CD8-positive, alpha-beta memory T cell (primary cell): ENCODE data around the gene SLC4A11. TPM values are rescaled to one million over a fixed set of nuclear protein-coding genes. Genes with fewer than 3 reads are reported as not detected.

Experiments
- CTCF ChIA-PET: fragments of 350-600 bp; sonication (Branson Sonifier 250); formaldehyde crosslinking; loops from one replicate; lab custom pipeline; 2021; ENCODE audit warnings: antibody characterized with exemption; lab: Charles Lee
- POLR2A ChIA-PET: fragments of 350-600 bp; sonication (Branson Sonifier 250); formaldehyde crosslinking; loops from one replicate; lab custom pipeline; 2021; ENCODE audit warnings: antibody characterized with exemption; lab: Charles Lee
- DNase-seq, 5 donors: peaks; one replicate each; pipeline versions ENCODE4 v3.0.0 to v3.0.0-alpha.2; 2020 to 2022; ENCODE audit warnings: mixed read lengths in 1 of 5
- H3K27ac ChIP-seq: one replicate; pipeline ENCODE4 v1.7.0; 2013; ENCODE audit warnings: low read depth, mild to moderate bottlenecking, low read length, moderate library complexity
- H3K27me3 ChIP-seq: 2 replicates; pipeline ENCODE4 v1.7.0; 2013; ENCODE audit warnings: low read length, mild to moderate bottlenecking; ENCODE audit not compliant: insufficient read depth, poor library complexity, severe bottlenecking
- H3K36me3 ChIP-seq: 2 replicates; pipeline ENCODE4 v1.7.0; 2013; ENCODE audit warnings: mild to moderate bottlenecking, low read length, moderate library complexity; ENCODE audit not compliant: insufficient read depth
- H3K4me1 ChIP-seq: 2 replicates; pipeline ENCODE4 v1.7.0; 2013; ENCODE audit warnings: mild to moderate bottlenecking, low read length, moderate library complexity; ENCODE audit not compliant: insufficient read depth
- H3K4me3 ChIP-seq: 2 replicates; pipeline ENCODE4 v1.7.0; 2013; ENCODE audit warnings: mild to moderate bottlenecking, low read length
- H3K9me3 ChIP-seq: 2 replicates; pipeline ENCODE4 v1.7.0; 2013; ENCODE audit warnings: mild to moderate bottlenecking, low read length
- H3K27ac Mint-ChIP-seq, 8 donors: one replicate each; pipeline ENCODE4 v1.8.0; 2020 to 2021; ENCODE audit warnings: mixed read lengths in 8 of 8, mild to moderate bottlenecking in 6 of 8, inconsistent platforms in 3 of 8, moderate library complexity in 3 of 8
- H3K27me3 Mint-ChIP-seq, 2 donors: one replicate each; pipeline ENCODE4 v1.8.0; 2020 to 2021; ENCODE audit warnings: mixed read lengths in 2 of 2, mild to moderate bottlenecking in 1 of 2, moderate library complexity in 1 of 2
- H3K36me3 Mint-ChIP-seq, 3 donors: one replicate each; pipeline ENCODE4 v1.8.0; 2020 to 2021; ENCODE audit warnings: mixed read lengths in 3 of 3, inconsistent platforms in 1 of 3, mild to moderate bottlenecking in 1 of 3
- H3K4me1 Mint-ChIP-seq, 3 donors: one replicate each; pipeline ENCODE4 v1.8.0; 2020 to 2021; ENCODE audit warnings: mixed read lengths in 3 of 3, inconsistent platforms in 1 of 3, mild to moderate bottlenecking in 1 of 3
- H3K4me3 Mint-ChIP-seq, 7 donors: one replicate each; pipeline ENCODE4 v1.8.0; 2020 to 2021; ENCODE audit warnings: mixed read lengths in 7 of 7, mild to moderate bottlenecking in 6 of 7, moderate library complexity in 4 of 7, inconsistent platforms in 2 of 7
- H3K9me3 Mint-ChIP-seq, 5 donors: one replicate each; pipeline ENCODE4 v1.8.0; 2020 to 2022; ENCODE audit warnings: mixed read lengths in 5 of 5, mild to moderate bottlenecking in 3 of 5, moderate library complexity in 2 of 5, inconsistent platforms in 1 of 5
- polyA plus RNA-seq: library from polyadenylated mRNA; unstranded; fragments of 300-500 nt; fragmentation: Illumina TruSeq; gene quantifications from one replicate; pipeline ENCODE4 v1.2.3, GENCODE V29; 2021
- total RNA-seq, 2 experiments: library from RNA; stranded (reverse); gene quantifications; one replicate each; pipeline ENCODE4 v1.2.3, GENCODE V29; 2021

The SLC4A11 gene
- total and polyA plus RNA-seq, 3 experiments from 2014 or later, result 0.46 to 3.5 (median 3.1) TPM

GRCh38 chr20:3237011-3237957 is 1.7 kb downstream of the SLC4A11 start:
- no peak overlapping the region for H3K27ac ChIP-seq
- ChIA-PET CTCF (no interaction called here), POLR2A (no interaction called here)
- H3K27ac Mint-ChIP-seq, result peak overlapping the region in 2 of 8 donors; percentile 7 to 27
- H3K9me3 Mint-ChIP-seq, result no peaks in the 10 kb centered on the region
- H3K4me3 ChIP-seq, result no peak overlapping the region
- H3K4me3 Mint-ChIP-seq, result peak overlapping the region; percentile 68 to 90 (median 81)
- H3K4me1 ChIP-seq, result peaks cover 12% of the 10 kb centered on the region
- peaks cover 21% of the 10 kb centered on the region for H3K27me3 ChIP-seq
- no peaks in the 10 kb centered on the region for H3K9me3 ChIP-seq
- peaks cover 8 to 19% (median 12%) of the 10 kb centered on the region in 3 donors for H3K4me1 Mint-ChIP-seq
- no peak for DNase-seq
- H3K27me3 Mint-ChIP-seq, result peaks cover 28 to 45% of the 10 kb centered on the region in 2 donors
- peaks cover 0 to 3% (median 0%) of the 10 kb centered on the region in 3 donors for H3K36me3 Mint-ChIP-seq
- H3K36me3 ChIP-seq, result no peaks in the 10 kb centered on the region

GRCh38 chr20:3235666-3236324 is 3.2 kb downstream of the SLC4A11 start:
- H3K27me3 Mint-ChIP-seq, result peaks cover 25 to 40% of the 10 kb centered on the region in 2 donors
- peak overlapping the region in 1 of 8 donors; percentile 86 for H3K27ac Mint-ChIP-seq
- H3K4me1 Mint-ChIP-seq, result peaks cover 7 to 15% (median 12%) of the 10 kb centered on the region in 3 donors
- ChIA-PET CTCF (no interaction called here), POLR2A (no interaction called here)
- H3K36me3 Mint-ChIP-seq, result peaks cover 0 to 3% (median 0%) of the 10 kb centered on the region in 3 donors
- peaks cover 12% of the 10 kb centered on the region for H3K4me1 ChIP-seq
- H3K9me3 Mint-ChIP-seq, result no peaks in the 10 kb centered on the region
- H3K36me3 ChIP-seq, result no peaks in the 10 kb centered on the region
- peak overlapping the region in 3 of 7 donors; percentile 27 to 75 (median 38) for H3K4me3 Mint-ChIP-seq
- no peak for DNase-seq
- H3K27ac ChIP-seq, result no peak overlapping the region
- H3K4me3 ChIP-seq, result no peak overlapping the region
- no peaks in the 10 kb centered on the region for H3K9me3 ChIP-seq
- peaks cover 21% of the 10 kb centered on the region for H3K27me3 ChIP-seq

GRCh38 chr20:3233991-3234498 is 4.9 kb downstream of the SLC4A11 start:
- no peak for DNase-seq
- no peaks in the 10 kb centered on the region for H3K36me3 Mint-ChIP-seq
- H3K27ac Mint-ChIP-seq, result no peak overlapping the region
- no peak overlapping the region for H3K27ac ChIP-seq
- peaks cover 17 to 30% of the 10 kb centered on the region in 2 donors for H3K27me3 Mint-ChIP-seq
- no peaks in the 10 kb centered on the region for H3K36me3 ChIP-seq
- H3K4me1 ChIP-seq, result peaks cover 8% of the 10 kb centered on the region
- H3K4me3 ChIP-seq, result no peak overlapping the region
- POLR2A ChIA-PET, result no interaction called here
- H3K4me3 Mint-ChIP-seq, result no peak overlapping the region
- CTCF ChIA-PET, result no interaction called here
- peaks cover 2 to 7% (median 4%) of the 10 kb centered on the region in 3 donors for H3K4me1 Mint-ChIP-seq
- H3K9me3 ChIP-seq, result no peaks in the 10 kb centered on the region
- H3K27me3 ChIP-seq, result peaks cover 18% of the 10 kb centered on the region
- H3K9me3 Mint-ChIP-seq, result no peaks in the 10 kb centered on the region

- H3K36me3 Mint-ChIP-seq, result no peaks in the 10 kb centered on the region
- Histone ChIP-seq H3K36me3 (no peaks in the 10 kb centered on the region), H3K9me3 (no peaks in the 10 kb centered on the region), H3K4me3 (no peak overlapping the region), H3K27me3 (peaks cover 18% of the 10 kb centered on the region), H3K27ac (no peak overlapping the region), H3K4me1 (peaks cover 8% of the 10 kb centered on the region)
- H3K27ac Mint-ChIP-seq, result no peak overlapping the region
- H3K4me3 Mint-ChIP-seq, result no peak overlapping the region
- H3K4me1 Mint-ChIP-seq, result peaks cover 2 to 7% (median 4%) of the 10 kb centered on the region in 3 donors
- POLR2A ChIA-PET, result no interaction called here
- H3K27me3 Mint-ChIP-seq, result peaks cover 17 to 30% of the 10 kb centered on the region in 2 donors
- H3K9me3 Mint-ChIP-seq, result no peaks in the 10 kb centered on the region
- CTCF ChIA-PET, result no interaction called here
- no peak for DNase-seq
Measured at GRCh38 chr20:3233131-3233990, 5.6 kb downstream of the SLC4A11 start.

- POLR2A ChIA-PET, result no interaction called here
- H3K27me3 Mint-ChIP-seq, result peaks cover 13 to 23% of the 10 kb centered on the region in 2 donors
- DNase-seq, result no peak
- Histone ChIP-seq H3K4me3 (no peak overlapping the region), H3K4me1 (no peaks in the 10 kb centered on the region), H3K36me3 (no peaks in the 10 kb centered on the region), H3K27ac (no peak overlapping the region), H3K27me3 (peaks cover 9% of the 10 kb centered on the region), H3K9me3 (no peaks in the 10 kb centered on the region)
- peaks cover 0 to 2% (median 0%) of the 10 kb centered on the region in 3 donors for H3K36me3 Mint-ChIP-seq
- H3K27ac Mint-ChIP-seq, result no peak overlapping the region
- no peak overlapping the region for H3K4me3 Mint-ChIP-seq
- H3K9me3 Mint-ChIP-seq, result no peaks in the 10 kb centered on the region
- CTCF ChIA-PET, result no interaction called here
- H3K4me1 Mint-ChIP-seq, result no peaks in the 10 kb centered on the region
Measured at GRCh38 chr20:3231889-3232588, 7.0 kb downstream of the SLC4A11 start.

GRCh38 chr20:3231116-3231515 is 7.9 kb downstream of the SLC4A11 start:
- Mint-ChIP-seq H3K36me3 (peaks cover 0 to 8% (median 0%) of the 10 kb centered on the region in 3 donors), H3K27ac (no peak overlapping the region), H3K4me1 (no peaks in the 10 kb centered on the region), H3K9me3 (no peaks in the 10 kb centered on the region), H3K27me3 (peaks cover 7 to 15% of the 10 kb centered on the region in 2 donors), H3K4me3 (no peak overlapping the region)
- POLR2A ChIA-PET, result no interaction called here
- CTCF ChIA-PET, result no interaction called here
- no peak overlapping the region for H3K4me3 ChIP-seq
- H3K4me1 ChIP-seq, result no peaks in the 10 kb centered on the region
- no peaks in the 10 kb centered on the region for H3K36me3 ChIP-seq
- no peaks in the 10 kb centered on the region for H3K9me3 ChIP-seq
- DNase-seq, result no peak
- peaks cover 7% of the 10 kb centered on the region for H3K27me3 ChIP-seq
- no peak overlapping the region for H3K27ac ChIP-seq

- peaks cover 0 to 3% of the 10 kb centered on the region in 2 donors for H3K27me3 Mint-ChIP-seq
- no peaks in the 10 kb centered on the region for H3K9me3 ChIP-seq
- no peaks in the 10 kb centered on the region for H3K4me1 Mint-ChIP-seq
- no peak overlapping the region for H3K4me3 ChIP-seq
- H3K36me3 Mint-ChIP-seq, result peaks cover 0 to 8% (median 0%) of the 10 kb centered on the region in 3 donors
- no peaks in the 10 kb centered on the region for H3K4me1 ChIP-seq
- no peaks in the 10 kb centered on the region for H3K9me3 Mint-ChIP-seq
- no peak overlapping the region for H3K27ac Mint-ChIP-seq
- DNase-seq, result no peak
- ChIA-PET CTCF (no interaction called here), POLR2A (no interaction called here)
- H3K27ac ChIP-seq, result no peak overlapping the region
- H3K4me3 Mint-ChIP-seq, result no peak overlapping the region
- no peaks in the 10 kb centered on the region for H3K27me3 ChIP-seq
- H3K36me3 ChIP-seq, result no peaks in the 10 kb centered on the region
Measured at GRCh38 chr20:3229798-3230197, 9.2 kb downstream of the SLC4A11 start.
